K562 (cell line): ENCODE measurements around the gene RAE1. TPM values are rescaled to one million over a fixed set of nuclear protein-coding genes. Genes with fewer than 3 reads are reported as not detected.
A peak's percentile ranks its signal among the peaks of the same experiment; 100 is the strongest.

Experiments used
- CBX1 ChIP-seq: sonication (generic); IDR thresholded peaks from 2 replicates; pipeline ENCODE4 v1.6.1; 2016; ENCODE audit warnings: antibody characterized with exemption, low read depth, mild to moderate bottlenecking
- EP400 ChIP-seq: fragments of 450-650 bp; IDR thresholded peaks from 2 replicates; pipeline ENCODE4 v1.6.1; 2017; ENCODE audit warnings: antibody characterized with exemption, mild to moderate bottlenecking, moderate library complexity
- TCF7 ChIP-seq: sonication (generic); IDR thresholded peaks from 2 replicates; pipeline ENCODE4 v1.6.1; 2016; ENCODE audit warnings: antibody characterized with exemption, borderline replicate concordance
- ZNF699 ChIP-seq: fragments of 250-450 bp; sonication (Bioruptor Pico); IDR thresholded peaks from 2 replicates; pipeline ENCODE4 v1.8.0; 2021; ENCODE audit warnings: mild to moderate bottlenecking, moderate library complexity; ENCODE audit not compliant: insufficient replicate concordance
- ZSCAN29 ChIP-seq: fragments of 450-650 bp; IDR thresholded peaks from 2 replicates; pipeline ENCODE4 v1.6.1; 2017
- polyA plus RNA-seq, 8 experiments: library from polyadenylated mRNA; depleted of rRNA in 4 of 8; stranded (reverse) in 5 of 8; unstranded in 3 of 8; fragments of >200 nt; fragmentation: Nextera tagmentation in 2 of 8; fragmentation: Illumina TruSeq in 1 of 8; extraction: Ambion mirVana in 2 of 8; extraction: Trizol in 1 of 8; gene quantifications; 2 replicates each; pipeline versions ENCODE4 v1.2.1 to v1.2.3, GENCODE V29; 2011 to 2014; ENCODE audit warnings: inconsistent platforms in 1 of 8, missing spikeins in 1 of 8
- total RNA-seq, 7 experiments: library from RNA; depleted of rRNA in 6 of 7; stranded (reverse); fragments of >200 nt in 6 of 7; fragmentation: Illumina TruSeq in 2 of 7; extraction: Trizol in 2 of 7; gene quantifications; 2 replicates each; pipeline versions ENCODE4 v1.2.1 to v1.2.3, GENCODE V29; 2011 to 2021; ENCODE audit warnings: low replicate concordance in 1 of 7
- TF ChIP-seq, protein P1 (sequence below), 2 experiments: IDR thresholded peaks; 2 replicates each; pipeline ENCODE4 v1.6.1; 2011; ENCODE audit warnings: borderline replicate concordance in 1 of 2, control low read depth in 1 of 2, low read depth in 1 of 2, low read length in 1 of 2, mild to moderate bottlenecking in 1 of 2, mixed read lengths in 1 of 2, moderate library complexity in 1 of 2; ENCODE audit not compliant: insufficient read depth in 1 of 2, insufficient read length in 1 of 2, poor library complexity in 1 of 2, severe bottlenecking in 1 of 2; ENCODE audit errors: extremely low read depth in 1 of 2
- TF ChIP-seq, protein P2 (sequence below): IDR thresholded peaks from 2 replicates; pipeline ENCODE4 v1.6.1; 2011; ENCODE audit not compliant: insufficient read length; ENCODE audit errors: extremely low read depth
- TF ChIP-seq, protein P3 (sequence below), 2 experiments: fragments of 450-650 bp; formaldehyde crosslinking in 1 of 2; IDR thresholded peaks; 2 replicates each; pipeline versions ENCODE4 v1.4.0 to v1.6.1; 2014 to 2020; ENCODE audit warnings: mild to moderate bottlenecking in 2 of 2, borderline replicate concordance in 1 of 2, low read depth in 1 of 2
- TF ChIP-seq, protein P4 (sequence below), 3 experiments: IDR thresholded peaks in 2 of 3; conservative IDR thresholded peaks in 1 of 3; 2 replicates each; pipeline ENCODE4 v1.5.1; 2011 to 2012; ENCODE audit warnings: low read length in 3 of 3, mild to moderate bottlenecking in 3 of 3, control low read depth in 2 of 3, improper control_type of control experiment in 1 of 3, inconsistent platforms in 1 of 3, low read depth in 1 of 3, mixed read lengths in 1 of 3, moderate library complexity in 1 of 3; ENCODE audit not compliant: insufficient read depth in 2 of 3

Gene RAE1
- total and polyA plus RNA-seq, 9 of the 15 experiments (the other 6 are each of a cell fraction or from before 2014, with no cell fraction given) = 33.7 to 248 (median 77.7) TPM

DNA sequence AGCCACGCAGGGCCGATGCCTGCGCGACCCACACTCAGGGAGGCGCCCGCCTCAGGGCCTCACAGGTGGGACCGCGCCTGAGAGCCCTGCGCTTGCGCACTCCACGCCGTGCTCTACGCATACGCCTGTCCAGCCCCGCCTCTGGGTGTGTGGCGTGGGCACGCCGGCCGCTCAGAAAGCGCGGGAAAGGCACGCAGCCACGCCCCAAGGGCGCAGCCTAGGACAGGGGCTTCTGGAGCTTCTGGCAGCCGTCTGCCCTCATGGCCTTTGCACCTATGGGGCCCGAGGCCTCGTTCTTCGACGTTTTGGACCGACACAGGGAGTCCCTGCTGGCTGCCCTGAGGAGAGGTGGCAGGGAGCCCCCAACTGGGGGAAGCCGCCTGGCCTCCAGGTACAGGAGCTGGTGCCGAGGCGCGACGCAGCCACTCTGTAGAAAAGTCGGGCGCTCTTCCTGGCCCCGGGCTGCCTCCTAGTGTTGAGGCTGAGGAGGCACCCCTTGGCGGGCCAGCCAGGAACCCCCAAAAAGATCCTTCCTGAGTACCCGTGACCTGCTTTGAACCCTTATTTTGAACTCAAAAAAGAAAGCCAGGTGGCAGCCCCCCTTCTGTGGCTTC lies 21.3 kb upstream of the RAE1 start, which contains the start of gene SPO11 (continued):
- TF ChIP-seq, protein P1, sequence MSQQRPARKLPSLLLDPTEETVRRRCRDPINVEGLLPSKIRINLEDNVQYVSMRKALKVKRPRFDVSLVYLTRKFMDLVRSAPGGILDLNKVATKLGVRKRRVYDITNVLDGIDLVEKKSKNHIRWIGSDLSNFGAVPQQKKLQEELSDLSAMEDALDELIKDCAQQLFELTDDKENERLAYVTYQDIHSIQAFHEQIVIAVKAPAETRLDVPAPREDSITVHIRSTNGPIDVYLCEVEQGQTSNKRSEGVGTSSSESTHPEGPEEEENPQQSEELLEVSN (IDR thresholded peaks at IDR 0.05; ENCODE audit: borderline replicate concordance in 1 of 2, extremely low read depth in 1 of 2, insufficient read depth in 1 of 2, insufficient read length in 1 of 2, low read depth in 1 of 2, low read length in 1 of 2, poor library complexity in 1 of 2, severe bottlenecking in 1 of 2) = peak; percentile 95 to 98
- TF ChIP-seq ZNF699 = no peak
- no peak for TF ChIP-seq ZSCAN29
- TF ChIP-seq, protein P2, sequence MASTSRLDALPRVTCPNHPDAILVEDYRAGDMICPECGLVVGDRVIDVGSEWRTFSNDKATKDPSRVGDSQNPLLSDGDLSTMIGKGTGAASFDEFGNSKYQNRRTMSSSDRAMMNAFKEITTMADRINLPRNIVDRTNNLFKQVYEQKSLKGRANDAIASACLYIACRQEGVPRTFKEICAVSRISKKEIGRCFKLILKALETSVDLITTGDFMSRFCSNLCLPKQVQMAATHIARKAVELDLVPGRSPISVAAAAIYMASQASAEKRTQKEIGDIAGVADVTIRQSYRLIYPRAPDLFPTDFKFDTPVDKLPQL = no peak
- TF ChIP-seq, protein P3, sequence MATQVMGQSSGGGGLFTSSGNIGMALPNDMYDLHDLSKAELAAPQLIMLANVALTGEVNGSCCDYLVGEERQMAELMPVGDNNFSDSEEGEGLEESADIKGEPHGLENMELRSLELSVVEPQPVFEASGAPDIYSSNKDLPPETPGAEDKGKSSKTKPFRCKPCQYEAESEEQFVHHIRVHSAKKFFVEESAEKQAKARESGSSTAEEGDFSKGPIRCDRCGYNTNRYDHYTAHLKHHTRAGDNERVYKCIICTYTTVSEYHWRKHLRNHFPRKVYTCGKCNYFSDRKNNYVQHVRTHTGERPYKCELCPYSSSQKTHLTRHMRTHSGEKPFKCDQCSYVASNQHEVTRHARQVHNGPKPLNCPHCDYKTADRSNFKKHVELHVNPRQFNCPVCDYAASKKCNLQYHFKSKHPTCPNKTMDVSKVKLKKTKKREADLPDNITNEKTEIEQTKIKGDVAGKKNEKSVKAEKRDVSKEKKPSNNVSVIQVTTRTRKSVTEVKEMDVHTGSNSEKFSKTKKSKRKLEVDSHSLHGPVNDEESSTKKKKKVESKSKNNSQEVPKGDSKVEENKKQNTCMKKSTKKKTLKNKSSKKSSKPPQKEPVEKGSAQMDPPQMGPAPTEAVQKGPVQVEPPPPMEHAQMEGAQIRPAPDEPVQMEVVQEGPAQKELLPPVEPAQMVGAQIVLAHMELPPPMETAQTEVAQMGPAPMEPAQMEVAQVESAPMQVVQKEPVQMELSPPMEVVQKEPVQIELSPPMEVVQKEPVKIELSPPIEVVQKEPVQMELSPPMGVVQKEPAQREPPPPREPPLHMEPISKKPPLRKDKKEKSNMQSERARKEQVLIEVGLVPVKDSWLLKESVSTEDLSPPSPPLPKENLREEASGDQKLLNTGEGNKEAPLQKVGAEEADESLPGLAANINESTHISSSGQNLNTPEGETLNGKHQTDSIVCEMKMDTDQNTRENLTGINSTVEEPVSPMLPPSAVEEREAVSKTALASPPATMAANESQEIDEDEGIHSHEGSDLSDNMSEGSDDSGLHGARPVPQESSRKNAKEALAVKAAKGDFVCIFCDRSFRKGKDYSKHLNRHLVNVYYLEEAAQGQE (IDR thresholded peaks at IDR 0.05; ENCODE audit: borderline replicate concordance) = peak; percentile 64; the same call in 1 of the 2 replicates
- TF ChIP-seq, protein P3 (CRISPR knock-in tag; IDR thresholded peaks at IDR 0.05; ENCODE audit: low read depth) = no peak
- no peak for TF ChIP-seq CBX1
- TF ChIP-seq, protein P4, sequence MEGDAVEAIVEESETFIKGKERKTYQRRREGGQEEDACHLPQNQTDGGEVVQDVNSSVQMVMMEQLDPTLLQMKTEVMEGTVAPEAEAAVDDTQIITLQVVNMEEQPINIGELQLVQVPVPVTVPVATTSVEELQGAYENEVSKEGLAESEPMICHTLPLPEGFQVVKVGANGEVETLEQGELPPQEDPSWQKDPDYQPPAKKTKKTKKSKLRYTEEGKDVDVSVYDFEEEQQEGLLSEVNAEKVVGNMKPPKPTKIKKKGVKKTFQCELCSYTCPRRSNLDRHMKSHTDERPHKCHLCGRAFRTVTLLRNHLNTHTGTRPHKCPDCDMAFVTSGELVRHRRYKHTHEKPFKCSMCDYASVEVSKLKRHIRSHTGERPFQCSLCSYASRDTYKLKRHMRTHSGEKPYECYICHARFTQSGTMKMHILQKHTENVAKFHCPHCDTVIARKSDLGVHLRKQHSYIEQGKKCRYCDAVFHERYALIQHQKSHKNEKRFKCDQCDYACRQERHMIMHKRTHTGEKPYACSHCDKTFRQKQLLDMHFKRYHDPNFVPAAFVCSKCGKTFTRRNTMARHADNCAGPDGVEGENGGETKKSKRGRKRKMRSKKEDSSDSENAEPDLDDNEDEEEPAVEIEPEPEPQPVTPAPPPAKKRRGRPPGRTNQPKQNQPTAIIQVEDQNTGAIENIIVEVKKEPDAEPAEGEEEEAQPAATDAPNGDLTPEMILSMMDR (IDR thresholded peaks at IDR 0.05 in 2 of 3, conservative IDR thresholded peaks at IDR 0.05 in 1 of 3; ENCODE audit: insufficient read depth in 2 of 3, low read depth in 1 of 3, low read length in 3 of 3) = peak; percentile 38 to 56 (median 51)
- 0 out of 2 replicates have a peak, but pooled peaks have one; percentile 15 for TF ChIP-seq EP400
- TF ChIP-seq TCF7 = no peak
